SIG-M5 (cell line): ENCODE data around the gene RELB.

Source experiments
- DNase-seq: peaks from one replicate; lab custom pipeline; 2025; lab: John Stamatoyannopoulos, UW

RELB gene

GRCh38 chr19:45079911-45080370, 78.7 kb downstream of the RELB start:
- no peak for DNase-seq

GRCh38 chr19:45082170-45082569, 80.9 kb downstream of the RELB start:
- DNase-seq, result no peak

- no peak for DNase-seq
These were observed 85.2 kb downstream of the RELB start for GRCh38 chr19:45086480-45086879.

GRCh38 chr19:45087531-45087930, 86.3 kb downstream of the RELB start:
- DNase-seq, result no peak
